Activated CD4-positive, CD25-positive, alpha-beta regulatory T cell (primary cell): ENCODE measurements around the gene G6PC3.

Experiments used
- DNase-seq, 4 experiments: peaks; one replicate each; lab custom pipeline; 2025; lab: John Stamatoyannopoulos, UW

Gene G6PC3

GRCh38 chr17:44061446-44061845 is 9.1 kb upstream of the G6PC3 start:
- no peak for DNase-seq

GRCh38 chr17:44062871-44063270 is 7.7 kb upstream of the G6PC3 start:
- no peak for DNase-seq

- no peak for DNase-seq
Measured at GRCh38 chr17:44063704-44064639, 6.6 kb upstream of the G6PC3 start.

DNA sequence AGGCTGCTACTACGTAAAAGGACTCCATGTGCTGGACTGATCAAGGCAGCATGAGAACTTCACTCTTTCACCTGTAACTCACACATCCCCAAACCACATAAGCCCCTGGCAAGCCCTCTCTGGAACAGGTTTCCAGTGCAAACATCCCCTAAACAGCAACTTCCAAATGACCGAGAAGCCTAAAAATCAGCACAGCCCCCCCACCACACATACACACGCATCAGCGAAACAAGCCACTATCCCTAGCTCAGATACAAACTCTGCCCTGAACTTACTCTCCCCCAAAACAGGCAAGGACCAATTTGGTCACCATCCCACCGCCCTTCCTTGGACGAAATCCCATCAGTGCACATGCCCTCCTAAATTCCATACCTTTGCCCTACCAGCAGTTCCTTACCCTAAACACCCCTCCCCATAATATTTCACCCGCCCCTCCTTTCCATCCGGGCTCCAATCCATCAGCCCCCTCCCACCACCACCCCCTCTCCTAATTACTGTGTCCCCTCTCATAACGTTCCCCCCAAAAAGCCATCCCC is 4.8 kb upstream of the G6PC3 start:
- DNase-seq: no peak

DNA sequence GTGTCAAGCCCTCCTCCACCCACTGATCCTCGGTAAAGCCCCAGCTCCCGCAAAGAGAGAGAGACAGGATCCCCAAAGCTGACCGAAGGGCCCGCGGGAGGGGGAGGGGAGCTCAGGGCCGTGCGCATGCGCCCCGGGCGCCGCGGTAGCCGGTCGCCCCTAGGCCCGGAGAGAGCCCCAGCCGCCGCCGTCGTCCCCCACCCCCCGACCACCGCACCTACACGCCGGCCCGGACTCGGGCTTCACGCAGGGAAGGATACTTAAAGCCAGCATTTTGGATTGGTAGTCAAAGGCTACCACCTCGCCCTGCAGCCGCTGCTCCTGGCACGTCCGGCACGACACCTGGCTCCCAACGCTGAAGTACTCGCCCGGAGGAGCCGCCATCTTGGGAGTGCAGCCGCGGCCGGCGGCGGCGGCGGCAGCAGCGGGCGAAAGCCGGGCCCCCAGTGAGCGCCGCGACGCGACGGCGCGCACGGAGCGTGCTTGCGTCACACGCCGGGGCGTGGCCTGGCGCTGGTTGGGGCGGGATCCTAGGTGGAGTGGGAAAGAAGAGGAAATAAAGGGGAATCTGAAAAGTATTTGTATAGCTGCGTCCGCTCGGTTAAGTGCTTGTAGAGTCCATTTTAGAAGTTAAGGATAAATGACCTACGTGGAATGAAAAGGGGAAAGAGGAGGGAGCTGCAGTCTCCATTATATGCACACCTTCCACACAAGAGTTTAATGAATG is 4.2 kb upstream of the G6PC3 start, which contains the start of gene LSM12:
LSM12 (minus strand) TSS at position 468 of the 727 bp plus-strand sequence; CDS start at position 384, 84 bp downstream.
- peak; percentile 70 to 81 (median 78) for DNase-seq

GRCh38 chr17:44067545-44067940 is 3.0 kb upstream of the G6PC3 start:
- DNase-seq: no peak

- DNase-seq: no peak
Measured at GRCh38 chr17:44069974-44070454, 521 bp upstream of the G6PC3 start.

DNA sequence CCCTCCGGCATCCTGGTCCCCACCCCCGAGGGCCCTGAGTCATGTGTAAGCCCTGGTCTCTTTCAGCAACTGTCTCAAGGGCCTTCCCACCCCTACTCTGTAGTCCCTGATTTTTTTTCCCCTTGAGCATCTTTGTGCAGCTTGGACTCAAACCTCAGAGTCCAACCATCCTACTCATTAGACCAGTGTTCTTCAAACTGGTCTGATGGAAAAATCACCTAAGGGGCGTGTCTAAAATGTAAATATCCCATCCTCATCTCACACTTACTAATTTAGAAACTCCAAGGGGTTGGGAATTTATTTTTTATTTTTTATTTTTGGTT is 624 bp downstream of the G6PC3 start:
- peak in 1 of 4 experiments; percentile 14 for DNase-seq

DNA sequence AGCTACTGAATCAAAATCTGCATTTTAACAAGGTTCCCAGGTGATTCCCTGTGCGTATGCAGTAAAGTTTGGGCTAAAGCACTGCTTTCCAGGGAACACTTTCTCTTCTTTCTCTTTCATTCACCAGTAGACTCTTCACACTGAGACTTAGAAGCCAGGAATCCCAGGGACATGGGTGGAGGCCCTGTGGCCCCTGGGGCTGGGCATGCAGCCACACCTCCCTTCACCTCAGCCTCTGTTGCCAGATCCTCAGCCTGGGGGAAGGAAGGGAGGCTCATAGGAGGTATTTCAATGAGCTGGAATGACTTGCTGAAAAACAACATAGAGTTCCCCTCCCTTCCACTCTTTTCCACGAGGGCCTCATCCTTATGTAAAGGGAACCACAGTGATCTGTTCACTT is 1.2 kb downstream of the G6PC3 start:
- DNase-seq: no peak

GRCh38 chr17:44074231-44074910 is 3.8 kb downstream of the G6PC3 start:
- DNase-seq: no peak

DNA sequence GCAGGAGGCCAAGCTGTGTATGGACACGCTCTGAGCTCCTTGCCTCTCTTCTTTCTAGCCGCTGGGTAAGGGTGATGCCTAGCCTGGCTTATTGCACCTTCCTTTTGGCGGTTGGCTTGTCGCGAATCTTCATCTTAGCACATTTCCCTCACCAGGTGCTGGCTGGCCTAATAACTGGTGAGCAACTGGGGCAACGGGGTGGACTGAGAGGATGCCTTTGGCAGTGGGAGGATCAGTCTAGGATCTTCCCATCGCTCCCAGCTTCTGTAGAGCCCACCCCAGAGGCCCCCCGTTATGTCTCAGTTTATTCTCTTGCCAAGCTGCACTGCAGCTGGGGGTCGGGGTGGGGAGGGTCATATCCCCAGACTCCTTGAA is 4.4 kb downstream of the G6PC3 start:
- no peak for DNase-seq

GRCh38 chr17:44075598-44076293 is 5.2 kb downstream of the G6PC3 start:
- no peak for DNase-seq

- no peak for DNase-seq
Measured at GRCh38 chr17:44076716-44077594, 6.4 kb downstream of the G6PC3 start.

GRCh38 chr17:44077595-44077909 is 7.0 kb downstream of the G6PC3 start:
- no peak for DNase-seq

- DNase-seq: no peak
Measured at GRCh38 chr17:44078412-44078811, 7.9 kb downstream of the G6PC3 start.

DNA sequence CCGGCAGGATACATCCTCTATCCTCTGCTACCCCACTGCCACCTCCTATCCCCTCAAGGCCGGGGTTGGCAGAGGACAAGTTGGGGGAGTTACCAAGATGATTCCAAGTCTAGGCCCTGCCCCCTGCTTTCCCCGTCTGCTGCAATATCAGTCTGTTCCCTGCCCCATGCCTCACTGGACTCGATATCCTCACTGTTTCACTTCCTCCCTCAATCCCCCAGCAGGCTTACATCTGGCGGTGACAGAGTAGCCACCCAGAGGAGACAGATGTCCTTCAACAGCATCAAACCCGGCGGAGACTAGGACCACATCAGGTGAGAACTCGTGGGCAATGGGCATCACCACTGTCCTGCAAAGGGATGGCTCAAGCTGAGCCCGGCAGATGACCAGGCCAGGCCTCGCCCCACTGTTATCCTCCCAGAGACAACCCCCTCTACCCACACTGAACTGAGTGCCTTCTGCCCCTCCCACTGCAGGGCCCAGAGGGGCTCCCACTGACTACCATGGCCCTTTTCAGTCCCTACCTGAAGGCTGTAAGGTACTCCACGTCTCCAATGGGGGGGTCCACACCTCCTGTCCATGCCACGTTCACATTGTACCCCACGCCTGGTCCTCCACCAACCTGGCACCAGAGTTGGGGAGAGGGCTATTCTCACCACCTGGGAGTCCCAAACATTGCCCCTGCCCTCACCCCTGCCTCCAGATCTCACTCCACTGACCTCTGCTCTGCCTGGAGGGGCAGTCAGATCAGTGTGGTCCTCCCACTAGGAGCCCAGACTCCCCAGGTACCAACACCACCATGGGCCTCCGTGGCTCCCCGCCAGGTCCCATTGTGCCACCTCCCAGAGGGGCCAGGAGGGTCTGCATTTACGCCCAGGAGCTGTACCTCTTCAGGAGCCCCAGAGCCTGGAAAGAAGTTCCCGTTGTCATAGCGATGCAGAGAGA is 9.6 kb downstream of the G6PC3 start:
- no peak for DNase-seq

- DNase-seq: no peak
Measured at GRCh38 chr17:44081681-44082080, 11.1 kb downstream of the G6PC3 start.

- DNase-seq: no peak
Measured at GRCh38 chr17:44082256-44082927, 11.9 kb downstream of the G6PC3 start.

DNA sequence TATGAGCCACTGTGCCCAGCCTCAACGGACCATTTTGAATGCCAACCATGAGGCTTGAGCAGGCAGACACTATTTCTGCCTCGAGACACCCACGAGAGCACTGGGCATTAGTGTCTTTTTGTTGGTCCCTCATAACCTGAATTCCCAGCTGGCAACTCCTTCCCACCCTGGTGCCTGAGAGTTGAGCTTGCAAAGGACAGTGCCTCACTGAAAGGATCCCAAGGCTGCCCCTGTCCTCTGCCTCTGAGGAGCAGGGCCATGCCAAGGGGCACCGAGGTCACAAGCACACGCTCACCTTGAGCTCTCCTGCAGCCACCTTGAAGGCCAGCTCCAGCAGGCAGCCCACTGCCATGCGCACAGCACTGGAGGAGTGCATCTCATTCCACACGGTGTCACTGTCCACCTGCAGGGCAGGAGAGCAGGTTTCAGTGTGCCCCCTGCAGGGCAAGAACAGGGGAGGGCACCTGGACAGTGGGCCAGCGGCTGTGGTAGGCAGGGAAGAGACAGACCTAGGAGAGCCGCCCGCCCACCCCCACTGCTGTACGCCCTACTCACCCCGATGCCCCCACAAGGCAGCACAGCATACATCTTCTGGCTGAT is 12.8 kb downstream of the G6PC3 start:
- no peak for DNase-seq
